IMR-90 (cell line): ENCODE data around the gene CBFA2T3. TPM values are rescaled to one million over a fixed set of nuclear protein-coding genes. Genes with fewer than 3 reads are reported as not detected.

ENCODE experiments used
- ATAC-seq: fragments of 200-7000 bp; cut with Tn5 transposase; 2 replicates; pipeline ENCODE4 v1.9.1; 2020; ENCODE audit warnings: low read depth, mild to moderate bottlenecking, moderate library complexity
- BruUV-seq: library from RNA; stranded (reverse); fragments of 400-500 nt; replicated peaks from 2 replicates; lab custom pipeline; 2021; lab: Mats Ljungman, UMichigan
- CTCF ChIA-PET: fragments of 300-600 bp; formaldehyde crosslinking; extraction: SDS; loops from one replicate; lab custom pipeline; 2021; ENCODE audit warnings: antibody characterized with exemption; lab: Yijun Ruan, JAX
- POLR2A ChIA-PET: fragments of 300-600 bp; sonication (Branson Sonifier 250); formaldehyde crosslinking; loops from one replicate; lab custom pipeline; 2022; ENCODE audit warnings: antibody characterized with exemption; ENCODE audit not compliant: unreplicated experiment; lab: Charles Lee
- DNase-seq: peaks from one replicate; pipeline ENCODE4 v3.0.0; 2013
- H2AFZ ChIP-seq: replicated peaks from 2 replicates; pipeline ENCODE3; 2013; ENCODE audit warnings: low read length, mild to moderate bottlenecking; ENCODE audit not compliant: poor library complexity
- H2AK5ac ChIP-seq: 2 replicates; pipeline ENCODE4 v1.6.1; 2013; ENCODE audit warnings: low read depth, low read length, inconsistent platforms
- H2AK9ac ChIP-seq: replicated peaks from 2 replicates; pipeline ENCODE3; 2013; ENCODE audit warnings: mild to moderate bottlenecking, low read depth, low read length, moderate library complexity; ENCODE audit not compliant: poor library complexity
- H2BK120ac ChIP-seq: 2 replicates; pipeline ENCODE4 v1.6.1; 2013; ENCODE audit warnings: low read depth, low read length, inconsistent platforms
- H2BK15ac ChIP-seq: 3 replicates; pipeline ENCODE4 v1.6.1; 2013; ENCODE audit warnings: low read depth, low read length, inconsistent platforms
- H2BK20ac ChIP-seq: 2 replicates; pipeline ENCODE4 v1.6.1; 2013; ENCODE audit warnings: low read depth, mild to moderate bottlenecking, inconsistent platforms, low read length, moderate library complexity
- H2BK5ac ChIP-seq: 2 replicates; pipeline ENCODE4 v1.6.1; 2013; ENCODE audit warnings: mild to moderate bottlenecking, low read depth, low read length, inconsistent platforms; ENCODE audit not compliant: poor library complexity, severe bottlenecking
- H3K14ac ChIP-seq: replicated peaks from 2 replicates; pipeline ENCODE4 v1.6.1; 2013; ENCODE audit warnings: low read depth, low read length, inconsistent platforms
- H3K18ac ChIP-seq: 2 replicates; pipeline ENCODE4 v1.6.1; 2013; ENCODE audit warnings: low read depth, low read length, control low read depth
- H3K23ac ChIP-seq: 2 replicates; pipeline ENCODE4 v1.6.1; 2013; ENCODE audit warnings: low read depth, low read length, inconsistent platforms
- H3K27ac ChIP-seq: 2 replicates; pipeline ENCODE4 v1.5.1; 2013; ENCODE audit warnings: mild to moderate bottlenecking, control low read depth, low read length; ENCODE audit not compliant: insufficient read depth
- H3K27me3 ChIP-seq: 2 replicates; pipeline ENCODE4 v1.6.1; 2013; ENCODE audit warnings: low read length; ENCODE audit not compliant: control insufficient read depth, insufficient read depth
- H3K36me3 ChIP-seq: 2 replicates; pipeline ENCODE4 v1.6.1; 2013; ENCODE audit warnings: low read length, mixed read lengths; ENCODE audit not compliant: control insufficient read depth, insufficient read depth
- H3K4ac ChIP-seq: 2 replicates; pipeline ENCODE4 v1.6.1; 2013; ENCODE audit warnings: low read depth, low read length, inconsistent platforms
- H3K4me1 ChIP-seq: 2 replicates; pipeline ENCODE4 v1.6.1; 2013; ENCODE audit warnings: low read length, mixed read lengths; ENCODE audit not compliant: control insufficient read depth, insufficient read depth
- H3K4me2 ChIP-seq: 2 replicates; pipeline ENCODE4 v1.6.1; 2013; ENCODE audit warnings: low read depth, mild to moderate bottlenecking, control low read depth, low read length, moderate library complexity
- H3K4me3 ChIP-seq: 2 replicates; pipeline ENCODE4 v1.5.1; 2013; ENCODE audit warnings: low read depth, mild to moderate bottlenecking, control low read depth, low read length, moderate library complexity; ENCODE audit not compliant: insufficient read depth
- H3K56ac ChIP-seq: 2 replicates; pipeline ENCODE4 v1.6.1; 2013; ENCODE audit warnings: low read length, inconsistent platforms; ENCODE audit not compliant: insufficient read depth; ENCODE audit errors: extremely low read depth
- H3K79me1 ChIP-seq, 2 experiments: 2 replicates each; pipeline ENCODE4 v1.6.1; 2013; ENCODE audit warnings: low read length in 2 of 2, inconsistent platforms in 1 of 2, low read depth in 1 of 2
- H3K9ac ChIP-seq: 2 replicates; pipeline ENCODE4 v1.6.1; 2013; ENCODE audit warnings: low read depth, low read length, control low read depth
- H3K9me1 ChIP-seq: 2 replicates; pipeline ENCODE4 v1.6.1; 2013; ENCODE audit warnings: low read length, inconsistent platforms; ENCODE audit not compliant: insufficient read depth
- H3K9me3 ChIP-seq: 2 replicates; pipeline ENCODE4 v1.6.1; 2013; ENCODE audit warnings: low read length; ENCODE audit not compliant: control insufficient read depth, insufficient read depth
- H4K20me1 ChIP-seq: 2 replicates; pipeline ENCODE4 v1.6.1; 2013; ENCODE audit warnings: low read length, inconsistent platforms; ENCODE audit not compliant: insufficient read depth
- H4K5ac ChIP-seq: 2 replicates; pipeline ENCODE4 v1.6.1; 2013; ENCODE audit warnings: mild to moderate bottlenecking, low read depth, low read length, control low read depth
- H4K8ac ChIP-seq, 2 experiments: 2 replicates each; pipeline ENCODE4 v1.6.1; 2013; ENCODE audit warnings: low read depth in 2 of 2, low read length in 2 of 2, control low read depth in 1 of 2, inconsistent platforms in 1 of 2
- H4K91ac ChIP-seq: 2 replicates; pipeline ENCODE4 v1.6.1; 2013; ENCODE audit warnings: low read depth, low read length, inconsistent platforms; ENCODE audit not compliant: insufficient read depth
- CEBPB ChIP-seq: IDR thresholded peaks from 2 replicates; pipeline ENCODE4 v1.6.1; 2012; ENCODE audit warnings: low read depth, low read length, improper control_type of control experiment
- CHD1 ChIP-seq: IDR thresholded peaks from 2 replicates; pipeline ENCODE4 v1.6.1; 2012; ENCODE audit warnings: low read depth, low read length, improper control_type of control experiment
- MAFK ChIP-seq: IDR thresholded peaks from 2 replicates; pipeline ENCODE4 v1.6.1; 2012; ENCODE audit warnings: low read depth, low read length, improper control_type of control experiment
- MAZ ChIP-seq: IDR thresholded peaks from 2 replicates; pipeline ENCODE4 v1.6.1; 2012; ENCODE audit warnings: low read depth, mild to moderate bottlenecking, low read length, improper control_type of control experiment, moderate library complexity, borderline replicate concordance
- POLR2A ChIP-seq: IDR thresholded peaks from 2 replicates; pipeline ENCODE4 v1.6.1; 2012; ENCODE audit warnings: mild to moderate bottlenecking, low read depth, low read length
- RCOR1 ChIP-seq: IDR thresholded peaks from 2 replicates; pipeline ENCODE4 v1.6.1; 2012; ENCODE audit warnings: mild to moderate bottlenecking, low read length, improper control_type of control experiment; ENCODE audit not compliant: insufficient replicate concordance
- RFX5 ChIP-seq: IDR thresholded peaks from 2 replicates; pipeline ENCODE4 v1.8.0; 2012; ENCODE audit warnings: low read depth, mild to moderate bottlenecking, low read length, moderate library complexity
- SMC3 ChIP-seq: fragments of 150-350 bp; IDR thresholded peaks from 2 replicates; pipeline ENCODE4 v1.6.1; 2016; ENCODE audit warnings: low read depth, mild to moderate bottlenecking, antibody characterized with exemption, low read length, moderate library complexity
- WGBS, 2 experiments: methylation state at CpG; one replicate each; pipeline versions ENCODE4 v1.1.5 to v1.1.7; 2013; ENCODE audit warnings: missing lambda C conversion rate in 2 of 2; ENCODE audit not compliant: insufficient read length in 1 of 2; ENCODE audit errors: extremely low coverage in 2 of 2; 5-methylcytosine and 5-hydroxymethylcytosine counted together
- dilution Hi-C: fragments of 300-500 bp; cut with HindIII; formaldehyde crosslinking; loops from one replicate; pipeline ENCODE4 v1.14.3; 2018; ENCODE audit warnings: low sequenced_read_pairs; ENCODE audit not compliant: unreplicated experiment
- in situ Hi-C: fragments of 300-500 bp; cut with MboI; formaldehyde crosslinking; loops from 3 replicates; pipeline ENCODE4 v1.14.3; 2019; ENCODE audit warnings: low sequenced_read_pairs, inconsistent platforms, mixed read lengths
- intact Hi-C: fragments of 100-400 bp; cut with micrococcal nuclease; formaldehyde crosslinking; loops from 2 replicates; pipeline ENCODE4 v1.10.0; 2022
- polyA plus RNA-seq, 3 experiments: library from polyadenylated mRNA; depleted of rRNA; stranded (reverse); fragments of >200 nt; gene quantifications; 2 replicates each; pipeline ENCODE4 v1.2.3, GENCODE V29; 2012; ENCODE audit warnings: low replicate concordance in 1 of 3
- total RNA-seq: library from RNA; depleted of rRNA; stranded (reverse); fragments of >200 nt; gene quantifications from 2 replicates; pipeline ENCODE4 v1.2.3, GENCODE V29; 2012
- TF ChIP-seq, protein P1 (sequence below): fragments of 150-350 bp; IDR thresholded peaks from 2 replicates; pipeline ENCODE4 v1.6.1; 2016; ENCODE audit warnings: low read depth, mild to moderate bottlenecking, low read length, moderate library complexity, borderline replicate concordance

CBFA2T3 gene
- total and polyA plus RNA-seq, 2 of the 4 experiments (the other 2 are of a cell fraction), result not detected

DNA sequence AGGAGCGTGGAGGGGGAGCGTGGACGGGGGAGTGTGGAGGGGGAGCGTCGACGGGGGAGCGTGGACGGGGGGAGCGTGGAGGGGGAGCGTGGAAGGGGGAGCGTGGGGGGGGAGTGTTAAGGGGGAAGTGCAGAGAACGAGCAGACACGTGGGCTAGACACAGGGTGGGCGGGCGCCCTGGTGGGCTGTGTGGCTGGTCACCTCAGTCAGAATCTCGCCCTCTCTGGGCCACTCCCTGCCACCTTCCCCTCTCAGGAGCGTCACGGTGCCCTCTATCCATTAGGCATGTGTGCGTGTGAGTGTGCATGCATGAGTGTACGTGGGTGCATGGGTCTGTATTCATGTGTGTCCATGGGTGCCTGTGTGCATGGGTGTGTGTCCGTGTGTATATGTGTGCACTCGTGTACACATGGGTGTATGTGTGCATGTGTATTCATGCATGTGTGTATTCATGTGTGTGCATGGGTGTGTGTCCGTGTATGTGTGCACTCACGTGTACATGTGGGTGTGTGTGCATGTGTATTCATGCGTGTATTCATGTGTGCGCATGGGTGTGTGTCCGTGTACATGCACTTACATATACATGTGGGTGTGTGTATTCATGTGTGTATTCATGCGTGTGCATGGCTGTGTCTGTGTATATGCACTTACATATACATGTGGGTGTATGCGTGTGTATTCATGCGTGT lies 61.2 kb downstream of the CBFA2T3 start:
- Histone ChIP-seq H2AK5ac (no peak overlapping the region), H2BK120ac (no peak overlapping the region), H4K20me1 (no peaks in the 10 kb centered on the region; the same call in 1 of the 2 replicates), H3K79me1 (no peaks in the 10 kb centered on the region), H3K9ac (no peak overlapping the region), H3K36me3 (no peaks in the 10 kb centered on the region), H4K91ac (no peak overlapping the region), H2AFZ (no peak overlapping the region), H3K27ac (no peak overlapping the region), H4K5ac (no peak overlapping the region), H3K9me1 (no peaks in the 10 kb centered on the region), H3K18ac (no peak overlapping the region), H3K56ac (no peak overlapping the region), H3K4me2 (no peak overlapping the region), H2AK9ac (no peak overlapping the region), H3K14ac (no peak overlapping the region), H2BK5ac (no peak overlapping the region), H2BK20ac (no peak overlapping the region), H3K23ac (no peak overlapping the region), H3K4ac (no peak overlapping the region), H3K9me3 (peaks cover 4% of the 10 kb centered on the region), H4K8ac (no peak overlapping the region), H3K27me3 (peaks cover 6% of the 10 kb centered on the region; the same call in 1 of the 2 replicates), H2BK15ac (no peak overlapping the region), H3K4me3 (no peak overlapping the region), H3K4me1 (peaks cover 2% of the 10 kb centered on the region; the same call in 1 of the 2 replicates)
- WGBS, 2 experiments, result 93% methylated on average over 2 of the region's 30 CpGs; no CpG with 5 or more reads in 1 of the 2 experiments
- DNase-seq (no peak), ATAC-seq (no peak)
- in situ Hi-C loops (no loop called here), intact Hi-C loops (no loop called here), dilution Hi-C loops (no loop called here)
- POLR2A ChIA-PET, result no interaction called here
- TF ChIP-seq RFX5 (no peak), CEBPB (no peak), MAFK (no peak), SMC3 (no peak), MAZ (no peak), RCOR1 (no peak), CHD1 (no peak), POLR2A (no peak)
- TF ChIP-seq, protein P1, sequence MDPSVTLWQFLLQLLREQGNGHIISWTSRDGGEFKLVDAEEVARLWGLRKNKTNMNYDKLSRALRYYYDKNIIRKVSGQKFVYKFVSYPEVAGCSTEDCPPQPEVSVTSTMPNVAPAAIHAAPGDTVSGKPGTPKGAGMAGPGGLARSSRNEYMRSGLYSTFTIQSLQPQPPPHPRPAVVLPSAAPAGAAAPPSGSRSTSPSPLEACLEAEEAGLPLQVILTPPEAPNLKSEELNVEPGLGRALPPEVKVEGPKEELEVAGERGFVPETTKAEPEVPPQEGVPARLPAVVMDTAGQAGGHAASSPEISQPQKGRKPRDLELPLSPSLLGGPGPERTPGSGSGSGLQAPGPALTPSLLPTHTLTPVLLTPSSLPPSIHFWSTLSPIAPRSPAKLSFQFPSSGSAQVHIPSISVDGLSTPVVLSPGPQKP, result no peak
- no TSS peak for BruUV-seq
- CTCF ChIA-PET, result no interaction called here
